Kidney epithelial cell (primary cell): ENCODE results near the gene GAGE12D. TPM values are rescaled to one million over a fixed set of nuclear protein-coding genes. Genes with fewer than 3 reads are reported as not detected.
"Not testable (repeated sequence)": the region's sequence is repeated elsewhere in the genome, so short reads cannot be mapped to it uniquely, and the experiment has no call there.

Experiments used
- DNase-seq: peaks from one replicate; pipeline ENCODE4 v3.0.0-alpha.2; 2010; ENCODE audit warnings: low read depth
- H3K27me3 ChIP-seq: 2 replicates; pipeline ENCODE4 v1.6.0; 2011; ENCODE audit warnings: low read length; ENCODE audit not compliant: control insufficient read depth, insufficient read depth
- H3K36me3 ChIP-seq: 2 replicates; pipeline ENCODE4 v1.5.1; 2011; ENCODE audit warnings: low read length; ENCODE audit not compliant: control insufficient read depth, insufficient read depth
- H3K4me3 ChIP-seq: 2 replicates; pipeline ENCODE4 v1.5.1; 2011; ENCODE audit warnings: low read depth, mild to moderate bottlenecking, control low read depth, low read length
- total RNA-seq: library from RNA; depleted of rRNA; stranded (reverse); fragments of >200 nt; gene quantifications from 2 replicates; pipeline ENCODE4 v1.2.3, GENCODE V29; 2015

GAGE12D gene
- not detected in 2 replicates for total RNA-seq

- H3K27me3 ChIP-seq, DNase-seq, H3K36me3 ChIP-seq, H3K4me3 ChIP-seq: not testable (repeated sequence)
Measured at GRCh38 chrX:49541433-49541832, at the start of gene GAGE12D. Gene GAGE12D, plus strand, starts transcription at chrX:49541733. Its CDS starts 1,155 bp downstream, at chrX:49542888.

- H3K36me3 ChIP-seq, H3K27me3 ChIP-seq, DNase-seq, H3K4me3 ChIP-seq: not testable (repeated sequence)
Measured at GRCh38 chrX:49531877-49532276, 9.7 kb upstream of the GAGE12D start, which contains the start of gene GAGE12C. Gene GAGE12C, plus strand, starts transcription at chrX:49532177. Its CDS starts 1,155 bp downstream, at chrX:49533332.

GRCh38 chrX:49550989-49551388 is 9.5 kb downstream of the GAGE12D start, which contains the start of gene GAGE12E:
Gene GAGE12E, plus strand, starts transcription at chrX:49551289. Its CDS starts 1,155 bp downstream, at chrX:49552444.
- H3K27me3 ChIP-seq, DNase-seq, H3K4me3 ChIP-seq, H3K36me3 ChIP-seq: not testable (repeated sequence)

- H3K27me3 ChIP-seq, H3K4me3 ChIP-seq, H3K36me3 ChIP-seq, DNase-seq: not testable (repeated sequence)
Measured at GRCh38 chrX:49560542-49560941, 19.0 kb downstream of the GAGE12D start, which contains the start of gene GAGE12F. Gene GAGE12F, plus strand, starts transcription at chrX:49560842. Its CDS starts 1,155 bp downstream, at chrX:49561997.

- not testable (repeated sequence) for H3K36me3 ChIP-seq, DNase-seq, H3K4me3 ChIP-seq, H3K27me3 ChIP-seq
Measured at GRCh38 chrX:49568728-49569127, 27.2 kb downstream of the GAGE12D start.

- DNase-seq, H3K4me3 ChIP-seq, H3K36me3 ChIP-seq, H3K27me3 ChIP-seq: not testable (repeated sequence)
Measured at GRCh38 chrX:49569152-49569551, 27.6 kb downstream of the GAGE12D start.

- not testable (repeated sequence) for DNase-seq, H3K27me3 ChIP-seq, H3K36me3 ChIP-seq, H3K4me3 ChIP-seq
Measured at GRCh38 chrX:49570100-49570499, 28.6 kb downstream of the GAGE12D start, which contains the start of gene GAGE12G. Gene GAGE12G, plus strand, starts transcription at chrX:49570400. Its CDS starts 1,155 bp downstream, at chrX:49571555.

GRCh38 chrX:49579649-49580048 is 38.1 kb downstream of the GAGE12D start, which contains the start of gene GAGE12H:
Gene GAGE12H, plus strand, starts transcription at chrX:49579949. Its CDS starts 1,155 bp downstream, at chrX:49581104.
- DNase-seq, H3K27me3 ChIP-seq, H3K36me3 ChIP-seq, H3K4me3 ChIP-seq: not testable (repeated sequence)

GRCh38 chrX:49589196-49589595 is 47.7 kb downstream of the GAGE12D start, which contains the start of gene GAGE2A:
Gene GAGE2A, plus strand, starts transcription at chrX:49589496. Its CDS starts 1,155 bp downstream, at chrX:49590651.
- not testable (repeated sequence) for DNase-seq, H3K36me3 ChIP-seq, H3K27me3 ChIP-seq, H3K4me3 ChIP-seq

GRCh38 chrX:49589769-49590478 is 48.4 kb downstream of the GAGE12D start:
- H3K27me3 ChIP-seq, DNase-seq, H3K36me3 ChIP-seq, H3K4me3 ChIP-seq: not testable (repeated sequence)

GRCh38 chrX:49590488-49590887 is 49.0 kb downstream of the GAGE12D start:
- H3K36me3 ChIP-seq, H3K27me3 ChIP-seq, H3K4me3 ChIP-seq, DNase-seq: not testable (repeated sequence)

Other genes starting within 250 kb of the GAGE12D start
- not detected in 2 replicates for gene GAGE10, start 238.1 kb upstream of the GAGE12D start, total RNA-seq
- not detected in 2 replicates for gene GAGE12J, start 219.7 kb upstream of the GAGE12D start, total RNA-seq
- gene GAGE13, start 210.2 kb upstream of the GAGE12D start, total RNA-seq: not detected in 2 replicates
- gene GAGE12C, start 9.6 kb upstream of the GAGE12D start, total RNA-seq: not detected in 2 replicates
- not detected in 2 replicates for gene GAGE12E, start 9.6 kb downstream of the GAGE12D start, total RNA-seq
- not detected in 2 replicates for gene GAGE12F, start 19.1 kb downstream of the GAGE12D start, total RNA-seq
- gene GAGE12G, start 28.7 kb downstream of the GAGE12D start, total RNA-seq: not detected in 2 replicates
- gene GAGE12H, start 38.2 kb downstream of the GAGE12D start, total RNA-seq: not detected in 2 replicates
- not detected in 2 replicates for gene GAGE2A, start 47.8 kb downstream of the GAGE12D start, total RNA-seq
- not detected in 2 replicates for gene GAGE1, start 57.3 kb downstream of the GAGE12D start, total RNA-seq
- gene PAGE1, start 154.3 kb downstream of the GAGE12D start, total RNA-seq: not detected in 2 replicates